A549 (cell line): ENCODE results near the gene ARL4A.

Experiments used
- CTCF ChIP-seq: fragments of >200 bp; sonication (Bioruptor Twin); formaldehyde crosslinking; IDR thresholded peaks from 3 replicates; pipeline ENCODE4 v1.5.1; 2016
- EHMT2 ChIP-seq: fragments of 200-600 bp; sonication (generic); IDR thresholded peaks from 2 replicates; pipeline ENCODE4 v1.6.1; 2016; ENCODE audit warnings: antibody characterized with exemption, low read depth, mild to moderate bottlenecking, moderate library complexity
- EP300 ChIP-seq, 2 experiments: fragments of >200 bp; sonication (Bioruptor Twin); formaldehyde crosslinking; IDR thresholded peaks; 2 replicates in 1 of 2; 3 replicates in 1 of 2; pipeline ENCODE4 v1.6.1; 2016 to 2017
- MAFK ChIP-seq: fragments of 450-650 bp; IDR thresholded peaks from 2 replicates; pipeline ENCODE4 v1.6.1; 2014; ENCODE audit not compliant: partially characterized antibody
- MAZ ChIP-seq: fragments of 150-350 bp; IDR thresholded peaks from 2 replicates; pipeline ENCODE4 v1.6.1; 2014; ENCODE audit warnings: antibody characterized with exemption, low read depth, low read length, borderline replicate concordance
- MYC ChIP-seq: IDR thresholded peaks from 2 replicates; pipeline ENCODE4 v1.6.1; 2012; ENCODE audit warnings: mild to moderate bottlenecking, inconsistent platforms, low read length, improper control_type of control experiment, borderline replicate concordance
- POLR2A ChIP-seq: IDR thresholded peaks from 2 replicates; pipeline ENCODE4 v1.6.1; 2012; ENCODE audit warnings: mild to moderate bottlenecking, low read length
- RAD21 ChIP-seq, 2 experiments: fragments of >200 bp in 1 of 2; sonication (Bioruptor Twin) in 1 of 2; formaldehyde crosslinking in 1 of 2; IDR thresholded peaks in 1 of 2; conservative IDR thresholded peaks in 1 of 2; 2 replicates in 1 of 2; 3 replicates in 1 of 2; pipeline ENCODE4 v1.6.1; 2012 to 2018; ENCODE audit warnings: inconsistent platforms in 1 of 2
- REST ChIP-seq: fragments of 200-600 bp; sonication (generic); IDR thresholded peaks from 2 replicates; pipeline ENCODE4 v1.6.1; 2016; ENCODE audit warnings: antibody characterized with exemption, mild to moderate bottlenecking, moderate library complexity
- RFX5 ChIP-seq: fragments of 450-650 bp; IDR thresholded peaks from 2 replicates; pipeline ENCODE4 v1.7.1; 2014; ENCODE audit warnings: antibody characterized with exemption, mild to moderate bottlenecking, moderate library complexity
- USF2 ChIP-seq: fragments of 450-650 bp; IDR thresholded peaks from 2 replicates; pipeline ENCODE4 v1.6.1; 2014; ENCODE audit warnings: antibody characterized with exemption
- ZSCAN20 ChIP-seq: fragments of 250-450 bp; sonication (Bioruptor Pico); IDR thresholded peaks from 2 replicates; pipeline ENCODE4 v1.8.0; 2022; ENCODE audit warnings: mild to moderate bottlenecking, moderate library complexity

- no peak for TF ChIP-seq EHMT2
- no peak for TF ChIP-seq EP300 (IDR thresholded peaks at IDR 0.05)
- no peak for TF ChIP-seq POLR2A
- TF ChIP-seq ZSCAN20 (CRISPR knock-in tag), result no peak
- TF ChIP-seq MAZ, result no peak
- TF ChIP-seq RFX5, result no peak
- no peak for TF ChIP-seq CTCF
- TF ChIP-seq REST, result no peak
- TF ChIP-seq MAFK, result no peak
- no peak for TF ChIP-seq USF2
- TF ChIP-seq MYC, result no peak
- TF ChIP-seq RAD21 (conservative IDR thresholded peaks at IDR 0.05 in 1 of 2, IDR thresholded peaks at IDR 0.05 in 1 of 2), result no peak
These were observed 38.1 kb upstream of the ARL4A start for GRCh38 chr7:12649348-12649747.
